ENCODE data around the gene ZNF184.

The ZNF184 gene

DNA sequence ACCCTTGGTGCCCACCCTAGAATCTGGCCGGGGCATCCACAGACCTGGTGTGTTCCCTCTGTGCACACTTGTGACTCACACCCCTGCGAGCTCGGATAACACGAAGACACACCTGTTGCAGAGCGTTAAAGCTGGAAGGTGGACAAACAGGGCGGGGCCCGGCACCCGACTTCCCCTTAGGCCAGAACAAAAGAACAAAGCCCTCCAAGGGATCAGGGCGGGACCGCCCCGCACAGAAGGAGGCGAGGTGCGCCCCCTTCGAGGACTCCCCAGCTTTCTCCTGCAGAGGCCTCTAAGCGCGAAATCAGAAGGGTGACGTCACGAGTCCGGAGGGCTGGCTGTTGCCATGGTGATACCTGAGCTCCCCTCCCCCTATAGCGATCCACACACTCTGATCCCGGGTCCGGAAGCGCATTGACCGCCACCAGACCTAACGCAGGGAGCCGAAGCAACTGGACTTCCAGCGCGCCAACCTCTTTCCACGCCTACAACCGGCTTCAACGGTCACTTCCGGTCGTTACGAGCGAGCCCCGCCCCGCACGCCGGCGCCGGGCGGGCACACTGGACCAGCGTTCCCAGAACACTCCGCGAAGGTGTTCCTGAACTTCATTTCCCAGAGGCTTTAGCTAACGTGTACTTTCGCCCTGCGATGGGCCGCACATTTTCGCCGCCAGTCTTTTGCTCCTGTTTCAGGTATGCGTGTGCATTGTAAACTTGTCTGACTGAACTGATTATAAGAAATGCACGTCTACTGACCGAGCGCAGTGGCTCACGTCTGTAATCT lies at the start of gene ZNF184:
ZNF184 (minus strand) TSS at position 489 of the 784 bp plus-strand sequence. CDS start 811 bp downstream, outside the sequence.
- peak; percentile 68 to 76 for DNase-seq (ENCODE audit: low read depth in 2 of 2)

DNA sequence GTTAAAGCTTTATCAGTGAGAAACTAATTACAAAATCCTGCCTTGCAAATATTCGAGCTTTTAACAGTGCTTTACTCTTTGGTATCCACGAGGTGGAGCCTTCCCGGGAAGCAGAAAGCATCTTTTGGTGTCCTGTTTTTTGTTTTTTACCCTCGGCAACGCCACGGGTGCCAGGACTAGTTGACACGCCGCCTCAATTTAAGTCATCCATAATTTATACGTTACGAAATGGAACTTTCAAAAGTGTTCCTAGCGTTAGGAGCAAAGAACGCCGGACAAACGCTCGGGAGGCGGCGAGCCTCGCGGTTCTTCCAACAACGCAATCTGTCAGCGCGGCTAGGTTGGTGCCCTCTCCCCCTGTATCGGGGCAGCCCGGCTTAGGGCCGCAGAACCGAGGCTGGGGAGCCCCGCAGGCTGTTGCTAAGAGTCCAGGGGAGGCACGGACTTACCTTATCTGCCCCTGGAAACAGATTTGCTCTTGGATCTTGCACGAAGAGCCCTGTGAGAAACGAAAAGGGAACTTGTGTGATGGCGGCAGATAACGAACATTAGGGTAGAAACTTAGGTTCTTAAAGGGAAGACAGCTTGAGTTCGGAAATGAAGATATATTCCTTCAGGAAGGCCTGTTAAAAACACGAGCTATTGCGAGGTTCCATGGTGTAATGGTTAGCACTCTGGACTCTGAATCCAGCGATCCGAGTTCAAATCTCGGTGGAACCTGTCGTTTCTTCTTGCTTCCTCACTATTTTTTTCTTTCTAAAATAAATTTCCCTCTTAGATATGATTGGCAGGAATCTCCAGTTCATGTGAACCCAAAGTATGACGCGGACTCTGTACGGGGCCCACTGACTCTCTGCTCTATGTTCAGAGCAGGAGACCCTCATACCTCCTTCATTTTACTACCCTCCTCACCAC lies 46.2 kb upstream of the ZNF184 start:
- DNase-seq (ENCODE audit: low read depth in 2 of 2): peak in 1 of 2 donors; percentile 44

DNA sequence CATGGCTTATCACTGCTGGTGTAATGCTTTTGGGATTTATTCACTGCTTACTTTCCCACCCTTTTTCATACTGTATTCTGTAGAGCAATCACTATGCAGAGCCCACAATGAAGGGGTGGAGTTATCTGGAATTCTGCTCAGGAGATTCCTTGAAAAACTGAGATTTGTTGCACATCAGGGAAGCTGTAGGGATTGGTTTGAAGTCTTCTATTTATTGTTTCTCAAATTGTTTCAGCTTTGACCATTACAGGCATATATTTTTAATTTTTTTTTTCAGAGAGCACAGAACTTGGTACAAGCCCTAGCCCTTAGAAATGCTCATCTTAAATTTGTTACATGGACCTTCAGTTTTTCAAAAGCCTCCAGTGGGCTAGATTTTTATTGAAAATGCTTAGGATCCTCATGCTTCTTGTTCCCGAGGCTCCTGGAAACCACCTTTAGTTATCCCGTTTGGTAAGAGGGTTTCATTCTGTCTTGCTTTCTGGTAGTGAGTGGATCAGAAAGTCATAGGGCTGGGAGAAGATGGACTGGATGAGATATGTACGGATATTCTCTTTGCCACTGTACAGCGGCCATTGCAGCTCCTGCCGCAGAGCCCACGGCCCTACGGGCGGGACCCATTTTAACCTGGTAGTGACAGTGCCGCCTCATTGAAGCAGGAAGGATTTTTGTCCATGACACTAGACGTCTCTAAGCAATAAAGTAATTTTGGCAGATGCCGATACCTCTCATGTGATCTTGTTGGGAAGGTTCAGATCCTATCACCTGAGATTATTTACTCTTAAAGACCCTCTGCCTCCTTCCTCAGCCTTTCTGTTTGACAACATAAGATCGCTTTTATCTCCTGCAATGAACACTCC lies 45.3 kb upstream of the ZNF184 start:
- DNase-seq (ENCODE audit: low read depth in 2 of 2): no peak

DNA sequence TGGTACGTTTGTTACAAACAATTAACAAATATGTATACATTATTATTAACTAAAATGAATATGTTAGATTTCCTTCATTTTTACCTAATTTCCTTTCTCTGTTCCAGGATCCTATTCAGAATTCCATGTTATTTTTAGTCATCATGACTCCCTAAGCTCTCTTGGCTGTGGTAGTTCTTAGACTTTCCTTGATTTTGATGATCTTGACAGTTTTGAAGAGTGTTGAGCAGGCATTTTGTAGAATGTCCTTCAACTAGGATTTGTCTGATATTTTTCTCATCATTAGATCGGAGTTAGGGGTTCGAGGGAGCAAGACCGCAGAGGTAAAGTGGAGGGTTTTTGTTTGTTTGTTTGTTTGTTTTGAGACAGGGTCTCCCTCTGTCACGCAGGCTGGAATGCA lies 44.3 kb upstream of the ZNF184 start:
- no peak for DNase-seq (ENCODE audit: low read depth in 2 of 2)

DNA sequence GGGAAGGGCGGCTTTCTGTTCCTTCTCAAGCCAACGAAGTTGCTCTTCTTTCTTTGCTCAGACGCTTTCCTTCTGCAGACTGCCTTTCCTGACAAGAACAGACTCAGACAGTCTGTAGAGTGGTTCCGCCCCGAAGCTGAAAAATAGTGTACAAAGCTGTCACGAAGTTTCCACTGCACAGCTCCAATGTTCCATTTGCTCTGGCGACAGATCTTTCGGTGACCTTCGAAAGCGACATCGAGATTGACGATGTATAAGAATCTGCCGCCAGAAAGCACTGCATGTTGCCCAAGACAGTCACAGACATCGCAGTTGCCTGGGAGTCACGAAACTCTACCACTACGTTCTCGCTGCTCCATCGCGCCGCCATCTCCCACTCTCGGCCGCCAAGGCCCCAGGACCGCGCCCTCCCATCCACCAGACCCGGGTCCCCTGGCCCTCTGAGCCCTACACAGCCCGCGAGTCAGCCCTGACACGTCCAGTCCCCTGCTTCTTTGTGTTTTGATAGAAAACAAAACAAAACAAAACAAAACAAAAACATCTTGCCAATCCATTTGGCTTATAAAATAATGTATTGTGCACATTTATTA lies 42.1 kb upstream of the ZNF184 start:
- no peak for DNase-seq (ENCODE audit: low read depth in 2 of 2)

DNA sequence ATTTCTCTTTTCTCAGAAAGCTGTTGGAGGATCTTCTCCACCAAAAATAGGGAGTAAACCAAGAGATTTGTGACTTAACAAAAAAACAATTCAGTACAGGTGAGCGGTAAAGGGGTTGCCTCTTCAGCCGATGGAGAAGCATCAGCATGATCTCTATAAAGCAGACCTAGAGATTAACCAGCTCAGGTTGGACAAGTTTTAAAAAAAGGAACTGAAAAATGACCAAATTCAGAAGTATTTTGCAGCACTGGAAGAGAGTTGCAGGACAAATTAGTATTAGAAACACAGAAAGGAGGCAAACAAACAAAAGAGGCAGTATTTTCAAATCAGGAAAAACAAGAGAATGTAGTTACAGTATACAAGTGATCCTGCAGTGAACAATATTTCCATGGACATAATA lies 39.6 kb upstream of the ZNF184 start:
- DNase-seq (ENCODE audit: low read depth in 2 of 2): no peak

DNA sequence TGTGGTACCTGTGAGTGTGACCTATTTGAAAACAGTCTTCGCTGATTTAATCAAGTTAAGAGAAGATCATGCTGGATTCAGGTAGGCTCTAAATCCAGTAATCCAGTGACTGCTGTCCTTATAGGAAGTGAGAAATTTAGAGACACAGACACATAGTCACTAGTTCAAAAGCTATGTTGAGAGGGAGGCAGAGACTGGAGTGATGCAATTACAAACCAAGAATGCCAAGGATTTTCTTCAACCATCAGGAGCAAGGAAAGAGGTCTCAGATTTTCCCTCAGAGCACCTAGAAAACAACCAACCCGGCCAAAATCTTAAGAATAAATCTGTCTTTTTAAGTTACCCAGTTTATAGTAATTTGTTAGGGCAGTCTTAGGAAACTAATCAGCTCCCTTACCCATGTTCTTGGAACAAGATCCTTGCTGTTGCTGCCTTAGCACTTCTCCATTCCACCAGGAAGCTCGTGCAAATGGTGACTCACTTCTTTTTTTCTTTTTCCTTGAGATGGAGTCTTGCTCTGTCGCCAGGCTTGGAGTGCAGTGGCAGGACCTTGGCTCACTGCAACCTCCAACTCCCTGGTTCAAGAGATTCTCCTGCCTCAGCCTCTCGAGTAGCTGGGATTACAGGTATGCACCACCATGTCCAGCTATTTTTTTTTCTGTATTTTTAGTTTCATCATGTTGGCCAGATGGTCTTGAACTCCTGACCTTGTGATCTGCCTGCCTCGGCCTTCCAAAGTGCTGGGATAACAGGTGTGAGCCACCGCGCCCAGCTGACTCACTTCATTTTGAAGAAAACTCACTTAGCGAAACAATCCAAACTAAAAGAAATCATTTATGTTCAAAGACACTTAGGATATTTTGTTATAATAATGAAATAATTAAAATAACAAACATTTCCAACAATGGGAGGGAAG lies 34.4 kb upstream of the ZNF184 start:
- DNase-seq (ENCODE audit: low read depth in 2 of 2): no peak

DNA sequence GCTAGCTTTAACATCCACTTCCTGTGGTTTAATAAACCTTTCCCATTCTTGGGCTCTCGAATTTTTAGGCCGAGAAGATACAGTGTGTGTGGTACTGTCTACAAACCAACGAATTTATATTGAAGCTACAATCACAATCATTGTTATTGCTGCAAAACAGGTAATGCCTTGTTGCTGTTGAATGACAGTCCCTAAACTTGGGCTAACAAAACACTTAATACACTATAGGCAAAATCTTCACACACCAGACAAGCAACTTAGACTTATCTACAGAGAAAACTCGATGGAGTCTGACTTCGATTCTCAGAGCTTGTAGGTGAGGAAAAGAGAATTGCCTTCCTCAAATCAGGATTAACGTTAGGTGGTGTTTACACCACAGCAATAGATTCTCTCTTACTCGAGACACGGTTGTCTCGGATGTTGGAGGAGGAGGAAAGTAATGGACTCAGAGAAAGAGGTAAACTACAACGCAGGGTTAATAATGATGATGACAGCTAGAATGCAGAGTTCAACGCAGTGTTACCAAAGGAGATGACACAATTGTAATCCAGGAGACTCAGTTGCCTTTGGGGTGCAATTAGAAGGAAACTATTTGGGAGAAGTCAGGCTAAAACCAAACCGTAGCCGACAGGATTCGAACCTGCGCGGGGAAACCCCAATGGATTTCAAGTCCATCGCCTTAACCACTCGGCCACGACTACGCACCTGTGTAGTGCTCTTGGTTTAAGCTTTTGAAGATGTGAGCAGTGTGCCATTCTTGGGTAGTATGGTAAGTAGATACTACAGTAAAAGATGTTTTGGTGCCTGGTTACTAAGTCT lies 32.5 kb upstream of the ZNF184 start:
- peak; percentile 22 to 47 for DNase-seq (ENCODE audit: low read depth in 2 of 2)

DNA sequence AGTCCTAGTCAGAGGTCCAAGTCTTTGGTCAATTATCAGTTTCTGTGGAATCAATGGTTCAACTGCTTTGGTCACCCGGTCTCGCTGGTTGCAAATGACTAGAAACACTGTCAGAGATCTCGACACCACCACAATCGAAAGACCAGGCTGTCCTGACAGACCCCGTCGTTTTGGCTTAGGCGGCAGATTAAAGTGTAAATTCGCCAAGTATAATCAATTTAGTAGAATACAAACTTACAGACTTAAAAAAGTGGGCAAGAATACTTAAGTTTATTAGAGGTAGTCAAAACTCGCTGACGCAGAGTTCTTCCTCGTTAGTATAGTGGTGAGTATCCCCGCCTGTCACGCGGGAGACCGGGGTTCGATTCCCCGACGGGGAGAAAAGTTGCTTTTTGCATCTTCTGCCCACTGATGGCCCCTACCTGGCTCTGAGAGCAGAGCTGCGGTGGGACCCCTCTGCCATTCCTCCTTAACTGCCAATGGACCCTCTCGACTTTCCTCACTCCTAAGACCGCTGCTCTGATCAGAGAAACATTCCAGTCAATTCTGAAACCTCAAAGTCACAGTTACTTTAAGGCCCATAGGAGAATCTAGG lies 30.6 kb upstream of the ZNF184 start:
- peak; percentile 64 to 67 for DNase-seq (ENCODE audit: low read depth in 2 of 2)

DNA sequence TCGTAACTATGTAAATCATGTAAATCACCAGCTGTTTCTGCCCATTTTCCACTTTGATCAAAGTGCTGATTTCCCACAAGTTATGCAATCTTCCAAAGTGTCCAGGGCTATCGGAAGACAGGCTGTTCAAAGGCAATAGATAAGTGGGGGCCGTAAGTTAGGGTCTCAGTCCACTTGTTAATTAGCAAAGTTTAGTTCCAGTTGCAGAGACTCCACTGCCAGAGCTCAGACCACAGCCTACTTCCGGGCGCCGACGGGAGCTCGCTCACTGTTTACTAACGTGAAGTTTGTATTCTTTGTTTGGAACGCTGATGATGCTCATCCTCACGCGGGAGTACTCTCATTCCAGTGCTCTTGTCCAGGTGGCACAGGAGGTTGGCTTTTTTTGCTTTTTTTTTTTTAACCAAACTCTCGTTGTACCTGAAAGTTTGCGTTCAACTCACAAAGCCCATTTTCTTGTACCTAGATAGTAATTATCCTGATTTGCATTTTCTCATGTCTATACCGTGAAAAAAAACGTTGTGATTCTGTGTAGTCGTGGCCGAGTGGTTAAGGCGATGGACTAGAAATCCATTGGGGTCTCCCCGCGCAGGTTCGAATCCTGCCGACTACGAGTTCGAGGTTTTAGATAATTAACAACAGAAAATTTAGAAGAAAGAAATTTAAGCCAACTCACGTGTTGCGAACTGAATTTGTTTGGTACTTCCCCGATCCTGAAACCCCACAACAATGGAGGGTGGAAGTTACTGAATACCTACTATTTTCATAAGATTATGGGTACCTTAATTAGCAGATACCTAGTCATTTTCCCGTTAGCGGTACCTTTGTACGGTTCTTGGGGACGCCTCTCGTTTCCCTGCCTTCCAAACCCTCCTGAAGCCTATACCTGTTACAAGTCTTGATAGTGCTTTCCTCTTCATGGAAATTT lies 29.9 kb upstream of the ZNF184 start:
- peak; percentile 70 to 73 for DNase-seq (ENCODE audit: low read depth in 2 of 2)

DNA sequence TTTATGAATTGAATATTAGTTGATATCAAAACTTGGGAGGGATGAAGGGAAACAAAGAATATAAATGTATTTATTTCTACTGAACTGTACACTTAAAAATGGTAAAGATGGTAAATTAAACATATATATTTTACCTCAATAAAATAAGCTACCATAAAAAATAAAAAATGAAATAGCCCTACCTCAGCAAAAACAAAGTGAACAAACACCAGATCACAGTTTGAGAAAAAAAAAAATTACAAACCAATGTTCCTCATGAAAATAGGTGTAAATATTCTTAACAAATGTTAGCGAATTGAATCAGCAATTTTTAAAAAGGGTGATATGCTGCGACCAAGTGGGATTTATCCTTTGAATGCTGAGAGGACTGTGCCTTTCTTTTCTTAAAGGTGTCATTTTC lies 28.3 kb upstream of the ZNF184 start:
- DNase-seq (ENCODE audit: low read depth in 2 of 2): no peak

DNA sequence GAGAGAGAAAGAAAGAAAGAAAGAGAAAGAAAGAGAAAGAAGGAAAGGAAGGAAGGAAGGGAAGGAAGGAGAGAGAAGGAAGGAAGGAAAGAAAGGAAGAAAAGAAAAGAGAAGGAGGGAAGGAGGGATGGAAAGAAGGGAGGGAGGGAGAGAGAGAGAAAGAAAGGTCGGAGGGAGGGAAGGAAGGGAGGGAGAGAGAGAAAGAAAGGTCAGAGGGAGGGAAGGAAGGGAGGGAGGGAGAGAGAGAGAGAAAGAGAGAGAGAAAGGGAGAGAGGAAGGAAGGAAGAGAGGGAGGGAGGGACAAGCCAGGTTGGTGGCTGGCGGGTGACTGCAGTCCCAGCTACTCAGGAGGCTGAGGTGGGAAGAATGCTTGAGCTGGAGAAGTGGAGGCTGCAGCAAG lies 27.3 kb upstream of the ZNF184 start:
- no peak for DNase-seq (ENCODE audit: low read depth in 2 of 2)

DNA sequence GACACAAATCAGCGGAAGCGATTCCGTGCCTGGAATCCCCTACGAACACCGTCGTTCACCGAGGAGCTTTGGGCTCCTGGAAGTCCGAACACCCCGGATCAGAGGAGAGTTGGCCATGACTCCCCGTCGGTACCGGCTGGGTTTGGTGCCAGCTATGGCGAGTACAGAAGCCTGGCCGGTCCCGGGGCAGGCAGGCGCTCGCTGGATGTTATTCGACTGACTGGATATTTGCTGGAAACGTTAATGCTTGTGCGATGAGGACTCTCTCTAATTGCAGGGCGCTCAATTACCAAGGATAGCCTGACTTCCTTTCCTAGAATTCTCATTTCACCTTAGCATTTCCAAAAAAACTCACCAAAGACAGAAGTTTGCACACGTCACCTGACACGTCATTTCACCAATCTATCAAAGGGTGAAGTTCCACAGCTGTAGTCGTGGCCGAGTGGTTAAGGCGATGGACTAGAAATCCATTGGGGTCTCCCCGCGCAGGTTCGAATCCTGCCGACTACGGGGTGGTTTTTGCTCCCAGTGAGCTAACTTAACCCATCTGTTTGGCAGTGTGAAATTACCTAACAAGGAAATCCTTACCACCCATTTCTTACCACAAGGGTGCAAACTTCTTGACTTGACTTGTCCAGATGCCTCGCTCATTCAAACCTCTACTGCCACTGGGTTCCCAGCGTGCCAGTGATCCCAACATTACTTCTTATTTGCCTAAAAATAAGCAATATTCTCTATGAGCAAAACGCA lies 22.7 kb upstream of the ZNF184 start:
- DNase-seq (ENCODE audit: low read depth in 2 of 2): peak; percentile 67 to 78

DNA sequence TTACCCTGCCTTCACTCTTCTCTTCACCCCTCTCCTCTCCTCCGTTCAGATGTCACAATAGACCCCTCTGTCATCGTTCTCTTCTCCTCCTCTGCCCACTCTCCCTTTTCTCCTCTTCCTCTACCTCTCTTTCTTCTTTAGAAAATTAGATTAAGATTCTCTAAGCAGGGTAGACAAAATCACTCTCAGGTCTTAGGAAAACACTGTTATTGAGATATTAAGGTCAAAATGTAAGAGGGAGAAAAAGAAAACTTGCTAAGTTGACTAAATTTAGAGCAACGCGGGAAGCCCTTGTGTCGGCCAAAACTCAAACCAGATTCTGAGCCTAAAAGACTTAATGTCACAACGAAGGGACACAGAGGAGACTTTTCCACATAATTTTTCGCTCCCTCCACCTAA lies 22.1 kb upstream of the ZNF184 start:
- DNase-seq (ENCODE audit: low read depth in 2 of 2): no peak

DNA sequence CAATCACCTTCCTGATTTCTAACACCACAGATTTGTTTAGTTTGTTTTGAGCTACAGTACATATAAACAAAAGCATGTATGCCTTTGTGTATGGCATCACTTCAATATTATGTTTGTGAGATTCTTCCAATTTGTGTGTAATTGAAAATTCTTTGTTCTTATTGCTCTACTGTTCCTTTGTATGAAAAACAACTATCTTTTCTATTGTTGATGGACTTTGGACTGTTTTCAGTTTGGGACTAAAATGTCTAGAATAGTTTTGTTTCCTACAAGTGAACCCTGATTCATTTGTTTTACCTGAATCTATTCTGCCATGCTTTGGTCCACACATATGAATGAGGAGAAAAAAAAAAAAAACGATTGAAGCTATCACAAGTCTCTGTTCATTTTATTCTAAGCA lies 21.2 kb upstream of the ZNF184 start:
- no peak for DNase-seq (ENCODE audit: low read depth in 2 of 2)

DNA sequence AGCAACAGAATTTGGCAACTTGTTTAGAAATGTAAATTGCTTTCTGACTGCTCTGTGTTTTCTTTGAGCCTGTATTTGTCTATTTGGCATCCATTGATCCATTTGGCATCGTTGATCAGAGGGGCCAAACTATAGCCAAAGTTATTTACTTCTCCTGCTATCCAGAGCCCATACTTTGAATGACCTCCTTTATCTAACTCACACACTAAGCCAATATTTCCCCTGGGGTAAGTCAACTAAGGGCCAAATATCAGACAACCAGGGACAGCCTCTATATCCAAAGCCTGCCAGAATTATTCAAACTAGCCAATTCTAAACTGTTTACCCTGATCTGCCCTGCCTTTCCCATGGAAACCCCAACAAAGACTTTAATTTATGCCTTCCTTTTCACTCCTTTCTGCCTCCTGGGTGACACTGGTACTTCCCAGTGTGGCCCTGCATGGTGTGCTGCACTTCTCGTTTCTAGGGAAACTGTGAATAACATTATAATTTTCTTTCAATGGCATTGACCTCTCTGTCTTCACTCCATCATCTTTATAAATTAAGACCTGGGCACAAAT lies 19.8 kb upstream of the ZNF184 start:
- no peak for DNase-seq (ENCODE audit: low read depth in 2 of 2)

All from stimulated activated CD4-positive, alpha-beta T cell treated with anti-CD3 and anti-CD28 coated beads, Interleukin-15, amount 100 ng/mL, for 48 hours (primary cell).